ENCODE measurements around the gene FIGNL2. TPM values are rescaled to one million over a fixed set of nuclear protein-coding genes. Genes with fewer than 3 reads are reported as not detected.
"Not testable (repeated sequence)": the region's sequence is repeated elsewhere in the genome, so short reads cannot be mapped to it uniquely, and the experiment has no call there.

Gene FIGNL2
- total and polyA plus RNA-seq, 12 donors = 0.22 to 0.69 (median 0.39) TPM

DNA sequence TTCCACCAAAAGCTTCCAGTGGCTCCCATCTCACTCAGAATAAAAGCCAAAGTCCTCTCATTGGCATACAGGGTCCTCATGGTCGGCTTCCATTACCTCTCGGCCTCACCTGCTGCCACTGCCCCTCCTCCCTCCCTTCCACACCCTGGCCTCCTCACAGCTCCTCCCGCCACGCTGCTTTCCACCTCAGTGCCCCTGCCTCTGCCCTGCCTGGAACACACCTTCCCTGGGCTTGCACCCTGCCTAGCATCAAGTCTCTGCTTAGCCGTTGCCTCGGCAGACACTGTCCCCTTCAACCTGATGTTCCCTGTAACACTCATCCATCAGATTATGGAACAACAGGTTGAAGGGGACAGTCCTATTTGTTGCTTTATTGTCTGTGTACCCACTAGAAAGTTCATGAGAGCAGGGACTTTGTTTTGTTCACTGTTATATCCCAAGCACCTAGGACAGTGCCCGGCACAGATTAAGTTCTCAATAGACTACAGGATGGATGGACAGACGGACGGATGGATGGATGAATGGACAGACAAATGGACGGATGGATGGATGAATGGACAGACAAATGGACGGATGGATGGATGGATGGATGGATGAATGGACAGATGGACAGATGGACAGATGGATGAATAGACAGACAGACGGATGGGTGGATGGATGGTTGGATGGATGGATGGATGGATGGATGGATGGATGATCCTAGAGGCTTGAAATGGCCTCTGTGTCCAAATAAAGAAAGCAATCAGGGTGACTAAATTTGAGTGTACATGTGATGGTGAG is 14.9 kb downstream of the FIGNL2 start:
- Histone ChIP-seq H3K9me3 (no peaks in the 10 kb centered on the region), H3K4me3 (no peak overlapping the region), H3K4me1 (peaks cover 3 to 39% (median 7%) of the 10 kb centered on the region in 9 donors), H3K27me3 (peaks cover 0 to 45% (median 13%) of the 10 kb centered on the region in 7 donors), H3K27ac (no peak overlapping the region), H3K36me3 (no peaks in the 10 kb centered on the region)
- 77 to 84% methylated on average over 12 of the region's 12 CpGs for WGBS, 2 donors
- DNase-seq = no peak
- intact Hi-C loops (cut with DNase I) = loop anchor here in 1 of 10 donors (5.0 kb wide), 1 partner anchor 39 kb away; no protein-coding TSS in a partner anchor
- no peak for ATAC-seq
- TF ChIP-seq, protein P1, sequence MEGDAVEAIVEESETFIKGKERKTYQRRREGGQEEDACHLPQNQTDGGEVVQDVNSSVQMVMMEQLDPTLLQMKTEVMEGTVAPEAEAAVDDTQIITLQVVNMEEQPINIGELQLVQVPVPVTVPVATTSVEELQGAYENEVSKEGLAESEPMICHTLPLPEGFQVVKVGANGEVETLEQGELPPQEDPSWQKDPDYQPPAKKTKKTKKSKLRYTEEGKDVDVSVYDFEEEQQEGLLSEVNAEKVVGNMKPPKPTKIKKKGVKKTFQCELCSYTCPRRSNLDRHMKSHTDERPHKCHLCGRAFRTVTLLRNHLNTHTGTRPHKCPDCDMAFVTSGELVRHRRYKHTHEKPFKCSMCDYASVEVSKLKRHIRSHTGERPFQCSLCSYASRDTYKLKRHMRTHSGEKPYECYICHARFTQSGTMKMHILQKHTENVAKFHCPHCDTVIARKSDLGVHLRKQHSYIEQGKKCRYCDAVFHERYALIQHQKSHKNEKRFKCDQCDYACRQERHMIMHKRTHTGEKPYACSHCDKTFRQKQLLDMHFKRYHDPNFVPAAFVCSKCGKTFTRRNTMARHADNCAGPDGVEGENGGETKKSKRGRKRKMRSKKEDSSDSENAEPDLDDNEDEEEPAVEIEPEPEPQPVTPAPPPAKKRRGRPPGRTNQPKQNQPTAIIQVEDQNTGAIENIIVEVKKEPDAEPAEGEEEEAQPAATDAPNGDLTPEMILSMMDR (IDR thresholded peaks at IDR 0.05) = no peak

DNA sequence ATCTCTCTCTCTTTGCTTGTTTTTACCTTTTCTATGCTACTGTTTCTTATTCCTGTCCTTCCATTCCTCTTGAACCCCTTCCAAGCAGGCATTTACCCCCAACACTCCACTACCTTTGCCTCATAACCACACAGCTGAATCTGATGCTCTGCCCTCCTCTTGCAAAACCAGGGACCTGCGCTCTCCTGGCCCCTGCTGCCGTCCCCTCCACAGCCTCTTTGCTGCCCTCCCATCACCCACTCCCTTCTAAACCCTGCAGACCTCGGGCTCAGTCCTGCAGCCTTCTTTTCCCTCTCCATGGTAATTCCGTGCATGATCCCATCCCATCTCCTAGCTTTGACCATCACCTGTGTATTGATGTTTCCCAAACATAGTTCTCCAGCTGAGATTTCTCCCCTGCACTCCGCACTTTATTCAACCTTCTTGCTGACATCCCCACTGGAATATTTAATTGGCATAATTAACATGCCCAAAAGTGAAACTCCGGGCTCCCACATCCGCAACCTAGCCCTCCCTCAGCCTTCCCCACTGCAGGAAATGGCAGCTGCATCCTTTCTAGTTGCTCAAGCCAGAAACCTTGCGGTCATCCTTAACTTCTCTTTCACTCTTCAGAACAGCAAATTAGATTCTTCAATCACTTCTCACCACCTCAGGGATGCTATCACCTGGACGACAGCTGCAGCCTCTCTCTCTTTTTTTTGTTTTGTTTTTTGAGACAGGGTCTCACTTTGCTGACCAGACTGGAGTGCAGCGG is 16.0 kb downstream of the FIGNL2 start:
- Histone ChIP-seq H3K4me1 (peaks cover 0 to 44% (median 0%) of the 10 kb centered on the region in 9 donors), H3K36me3 (no peaks in the 10 kb centered on the region), H3K27ac (no peak overlapping the region), H3K27me3 (peaks cover 0 to 49% (median 13%) of the 10 kb centered on the region in 7 donors), H3K4me3 (no peak overlapping the region), H3K9me3 (no peaks in the 10 kb centered on the region)
- intact Hi-C loops (cut with DNase I) = loop anchor here in 1 of 10 donors (5.0 kb wide), 1 partner anchor 40 kb away; no protein-coding TSS in a partner anchor
- no peak for DNase-seq
- TF ChIP-seq, protein P1 (IDR thresholded peaks at IDR 0.05) = no peak
- peak in 2 of 8 donors; percentile 16 to 37 for ATAC-seq
- WGBS, 2 donors = 37 to 44% methylated on average over 10 of the region's 10 CpGs

DNA sequence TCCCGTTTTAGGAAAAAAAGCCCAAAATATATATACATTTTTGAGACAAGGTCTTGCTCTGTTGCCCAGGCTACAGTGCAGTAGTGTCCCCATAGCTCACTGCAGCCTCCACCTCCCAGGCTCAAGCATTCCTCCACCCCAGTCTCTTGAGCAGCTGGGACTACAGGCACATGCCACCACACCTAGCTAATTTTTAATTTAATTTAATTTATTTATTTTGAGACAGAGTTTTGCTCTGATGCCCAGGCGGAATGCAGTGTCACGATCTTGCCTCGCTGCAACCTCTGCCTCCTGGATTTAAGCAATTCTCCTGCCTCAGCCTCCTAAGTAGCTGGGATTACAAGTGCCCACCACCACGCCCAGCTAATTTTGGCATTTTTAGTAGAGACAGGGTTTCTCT is 16.7 kb downstream of the FIGNL2 start:
- H3K9me3 ChIP-seq, DNase-seq, H3K4me3 ChIP-seq, ATAC-seq, H3K36me3 ChIP-seq, H3K27ac ChIP-seq: not testable (repeated sequence)
- Histone ChIP-seq H3K27me3 (peaks cover 0 to 49% (median 13%) of the 10 kb centered on the region in 7 donors), H3K4me1 (peaks cover 0 to 45% (median 0%) of the 10 kb centered on the region in 9 donors)
- WGBS, 2 donors = 80 to 93% methylated on average over 5 of the region's 5 CpGs
- intact Hi-C loops (cut with DNase I) = loop anchor here in 1 of 10 donors (5.0 kb wide), 1 partner anchor 40 kb away; no protein-coding TSS in a partner anchor

DNA sequence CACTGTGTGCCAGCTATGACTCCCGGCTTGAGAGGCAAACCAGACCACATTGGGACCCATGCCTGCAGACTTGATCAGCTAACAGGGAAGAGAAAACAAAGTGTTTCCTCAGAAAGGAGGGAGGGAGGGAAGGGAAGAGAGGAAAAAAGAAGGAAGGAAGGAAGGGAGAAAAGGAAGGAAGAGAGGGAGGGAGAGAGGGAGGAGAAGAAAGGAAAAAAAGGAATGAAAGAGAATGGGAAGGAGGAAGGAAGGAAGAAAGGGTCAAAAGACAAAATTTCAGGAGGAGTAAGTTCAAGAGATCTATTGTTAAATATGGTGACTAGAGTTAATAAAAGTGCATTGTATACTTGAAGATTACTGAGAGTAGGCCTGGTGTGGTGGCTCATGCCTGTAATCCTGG is 18.9 kb downstream of the FIGNL2 start:
- no peak for DNase-seq
- WGBS, 2 donors = 83 to 85% methylated on average over 1 of the region's 1 CpG
- H3K36me3 ChIP-seq = no peaks in the 10 kb centered on the region
- H3K4me3 ChIP-seq = no peak overlapping the region
- no peaks in the 10 kb centered on the region for H3K9me3 ChIP-seq
- no peak for ATAC-seq
- TF ChIP-seq, protein P1 (IDR thresholded peaks at IDR 0.05) = no peak
- intact Hi-C loops (cut with DNase I) = loop anchor here in 5 of 10 donors (5.0 to 10.0 kb wide), 4 partner anchors 43 to 405 kb away; partner anchors contain the start of gene SLC4A8 (in 1 of the 5)
- H3K4me1 ChIP-seq = peaks cover 0 to 42% (median 0%) of the 10 kb centered on the region in 9 donors
- peaks cover 0 to 44% (median 10%) of the 10 kb centered on the region in 7 donors for H3K27me3 ChIP-seq
- no peak overlapping the region for H3K27ac ChIP-seq

Measured in heart right ventricle (tissue), 16 donors.